GM10248 (cell line): Measurements from ENCODE around the gene CAB39.

Experiments used
- CTCF ChIA-PET: fragments of 300-600 bp; sonication (Branson Sonifier 250); formaldehyde crosslinking; extraction: SDS; loops from one replicate; lab custom pipeline; 2021; ENCODE audit warnings: antibody characterized with exemption; lab: Yijun Ruan, JAX
- POLR2A ChIA-PET: fragments of 350-650 bp; sonication (Branson Sonifier 250); formaldehyde crosslinking; extraction: SDS; loops from one replicate; lab custom pipeline; 2020; ENCODE audit warnings: antibody characterized with exemption; lab: Yijun Ruan, JAX
- DNase-seq: peaks from one replicate; pipeline ENCODE4 v3.0.0; 2012; ENCODE audit errors: extremely low spot score
- CTCF ChIP-seq: IDR thresholded peaks from 2 replicates; pipeline ENCODE4 v1.5.1; 2012; ENCODE audit warnings: mild to moderate bottlenecking, low read depth; ENCODE audit errors: extremely low read depth, missing control alignments, control extremely low read depth

The CAB39 gene

GRCh38 chr2:230758566-230759480 lies 46.2 kb downstream of the CAB39 start:
- POLR2A ChIA-PET: no interaction called here
- DNase-seq: peak; percentile 28
- TF ChIP-seq CTCF: no peak
- CTCF ChIA-PET: interaction anchor here (0.8 to 1.6 kb wide), 4 partner anchors 9 to 39 kb away, joined by 3 to 8 read pairs (median 3); no protein-coding TSS in a partner anchor

GRCh38 chr2:230759481-230760167 lies 47.0 kb downstream of the CAB39 start:
- DNase-seq: no peak
- ChIA-PET CTCF (interaction anchor here (0.8 to 1.2 kb wide), 2 partner anchors 31 to 39 kb away, joined by 3 read pairs; no protein-coding TSS in a partner anchor), POLR2A (no interaction called here)
- TF ChIP-seq CTCF: no peak

- POLR2A ChIA-PET: no interaction called here
- DNase-seq: no peak
- CTCF ChIA-PET: interaction anchor here (1.2 to 1.9 kb wide), 6 partner anchors 11 to 33 kb away, joined by 3 to 8 read pairs (median 4); no protein-coding TSS in a partner anchor
Observed at GRCh38 chr2:230761704-230762103, 49.1 kb downstream of the CAB39 start.

GRCh38 chr2:230762317-230762896 lies 49.8 kb downstream of the CAB39 start:
- DNase-seq: peak; percentile 33
- ChIA-PET POLR2A (no interaction called here), CTCF (interaction anchor here (0.8 to 1.9 kb wide), 10 partner anchors 10 to 62 kb away, joined by 3 to 8 read pairs (median 4); no protein-coding TSS in a partner anchor)
- TF ChIP-seq CTCF: peak; percentile 10

More at GRCh38 chr2:230761704-230762103, 49.1 kb downstream of the CAB39 start:
- no peak for TF ChIP-seq CTCF

- ChIA-PET CTCF (interaction anchor here (1.3 kb wide), 1 partner anchor 10 kb away, joined by 3 read pairs; no protein-coding TSS in a partner anchor), POLR2A (no interaction called here)
- no peak for TF ChIP-seq CTCF
- DNase-seq: no peak
Observed at GRCh38 chr2:230764346-230764745, 51.7 kb downstream of the CAB39 start.
